ENCODE results near the gene FAM83B. TPM values are rescaled to one million over a fixed set of nuclear protein-coding genes. Genes with fewer than 3 reads are reported as not detected.

FAM83B gene
- total RNA-seq, 1 experiment from 2014 or later = 5.7 TPM

GRCh38 chr6:54860739-54861138, 14.2 kb downstream of the FAM83B start:
- no CpG with 5 or more reads among the region's 5 CpGs for WGBS (ENCODE audit: extremely low coverage, insufficient read length, low lambda C conversion rate)
- Histone ChIP-seq H2AK5ac (ENCODE audit: insufficient read length, low read length) (no peak overlapping the region), H3K9ac (ENCODE audit: extremely low read depth, insufficient read length, low read length) (no peak overlapping the region), H3K4me2 (ENCODE audit: insufficient read depth, insufficient read length, low read length) (no peak overlapping the region), H3K27me3 (ENCODE audit: insufficient read depth, low read length) (no peaks in the 10 kb centered on the region), H3K56ac (ENCODE audit: insufficient read length, low read depth, low read length) (no peak overlapping the region), H3K18ac (ENCODE audit: insufficient read length, low read depth, low read length) (no peak overlapping the region), H3K27ac (ENCODE audit: insufficient read length, low read depth, low read length) (no peak overlapping the region), H2AFZ (ENCODE audit: low read length) (no peak overlapping the region), H2BK120ac (ENCODE audit: low read depth, low read length, poor library complexity, severe bottlenecking) (no peak overlapping the region), H3K23ac (ENCODE audit: insufficient read length, low read depth, low read length) (no peak overlapping the region), H4K5ac (ENCODE audit: insufficient read length, low read depth, low read length) (no peak overlapping the region), H2BK15ac (ENCODE audit: low read depth, low read length) (no peak overlapping the region), H3K4me1 (ENCODE audit: insufficient read depth, low read length) (peaks cover 3% of the 10 kb centered on the region; the same call in 1 of the 2 replicates), H2BK20ac (ENCODE audit: low read depth, low read length, poor library complexity, severe bottlenecking) (no peak overlapping the region), H4K91ac (ENCODE audit: insufficient read length, low read depth, low read length) (no peak overlapping the region), H3K79me1 (ENCODE audit: insufficient read depth, low read depth, low read length, poor library complexity, severe bottlenecking) (no peaks in the 10 kb centered on the region), H2BK12ac (ENCODE audit: insufficient read length, low read depth, low read length) (no peak overlapping the region), H4K8ac (replicated peaks; ENCODE audit: insufficient read length, low read depth, low read length) (no peak overlapping the region), H2BK5ac (ENCODE audit: insufficient read length, low read length) (no peak overlapping the region), H4K20me1 (ENCODE audit: control insufficient read depth, insufficient read depth, insufficient read length) (no peaks in the 10 kb centered on the region), H3K23me2 (ENCODE audit: insufficient read length, low read depth, low read length, poor library complexity, severe bottlenecking) (no peaks in the 10 kb centered on the region), H3K4ac (ENCODE audit: low read depth, low read length) (no peak overlapping the region), H3K79me2 (ENCODE audit: insufficient read depth, low read length) (no peaks in the 10 kb centered on the region), H3K14ac (ENCODE audit: insufficient read depth, low read length) (no peak overlapping the region), H3K9me3 (ENCODE audit: control insufficient read depth, low read depth, low read length) (no peaks in the 10 kb centered on the region), H3T11ph (ENCODE audit: low read length) (no peak overlapping the region)
- no peak for TF ChIP-seq CTCF (conservative IDR thresholded peaks at IDR 0.05)
- DNase-seq = no peak
- Mint-ChIP-seq H3K36me3 (ENCODE audit: insufficient read depth in 1 of 3, low read depth in 3 of 3) (no peaks in the 10 kb centered on the region), H3K9me3 (no peaks in the 10 kb centered on the region), H3K27ac (no peak overlapping the region), H3K27me3 (ENCODE audit: low read depth) (no peaks in the 10 kb centered on the region), H3K4me3 (no peak overlapping the region), H3K4me1 (peaks cover 27 to 28% of the 10 kb centered on the region in 2 experiments)

All from H9 (cell line).